ENCODE data around the gene MVB12A. TPM values are rescaled to one million over a fixed set of nuclear protein-coding genes. Genes with fewer than 3 reads are reported as not detected.

Gene MVB12A
- total and polyA plus RNA-seq, 9 of the 15 experiments (the other 6 are each of a cell fraction or from before 2014, with no cell fraction given): 1.2 to 46.2 (median 22.4) TPM

DNA sequence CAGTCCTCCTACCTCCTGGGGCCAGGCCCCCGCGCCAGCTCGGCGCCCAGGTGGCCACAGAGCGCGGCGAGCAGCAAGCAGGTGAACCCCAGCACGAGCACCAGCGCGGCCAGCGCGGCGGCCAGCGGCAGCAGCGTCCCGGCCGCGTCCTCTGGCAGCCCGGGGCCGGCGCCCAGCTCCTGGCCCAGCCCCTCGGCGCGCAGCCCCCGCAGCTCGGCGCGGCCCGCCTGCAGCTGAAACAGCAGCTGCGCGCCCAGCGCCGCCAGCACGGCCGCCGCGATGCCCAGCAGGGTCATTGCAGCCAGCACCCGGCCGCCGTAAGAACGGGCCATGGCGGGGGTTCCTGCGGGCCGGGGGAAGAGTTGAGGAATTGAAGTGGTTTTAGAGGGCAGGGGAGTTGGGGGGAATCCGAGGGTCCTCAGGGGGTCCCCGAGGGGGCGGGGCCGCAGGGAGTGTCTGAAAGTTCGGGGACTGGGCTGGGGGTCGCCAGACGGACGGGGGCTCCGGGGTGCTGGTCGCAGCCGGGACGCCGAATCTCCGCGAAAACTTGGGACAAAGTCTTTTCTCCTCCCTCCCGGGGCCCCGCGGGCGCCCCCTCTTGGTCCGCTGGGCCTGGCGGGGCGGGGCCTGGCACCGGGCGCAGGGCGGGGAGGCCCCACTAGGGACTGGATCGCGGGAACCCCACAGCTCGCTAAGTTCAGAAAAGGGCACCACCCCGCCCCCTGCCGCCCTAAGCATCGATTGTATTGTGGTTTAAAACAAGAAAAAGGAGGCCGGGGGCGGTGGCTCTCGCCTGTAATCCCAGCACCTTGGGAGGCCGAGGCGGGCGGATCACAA lies 28.5 kb downstream of the MVB12A start, which contains the start of gene TMEM221 (continued):
- TF ChIP-seq, protein P1, sequence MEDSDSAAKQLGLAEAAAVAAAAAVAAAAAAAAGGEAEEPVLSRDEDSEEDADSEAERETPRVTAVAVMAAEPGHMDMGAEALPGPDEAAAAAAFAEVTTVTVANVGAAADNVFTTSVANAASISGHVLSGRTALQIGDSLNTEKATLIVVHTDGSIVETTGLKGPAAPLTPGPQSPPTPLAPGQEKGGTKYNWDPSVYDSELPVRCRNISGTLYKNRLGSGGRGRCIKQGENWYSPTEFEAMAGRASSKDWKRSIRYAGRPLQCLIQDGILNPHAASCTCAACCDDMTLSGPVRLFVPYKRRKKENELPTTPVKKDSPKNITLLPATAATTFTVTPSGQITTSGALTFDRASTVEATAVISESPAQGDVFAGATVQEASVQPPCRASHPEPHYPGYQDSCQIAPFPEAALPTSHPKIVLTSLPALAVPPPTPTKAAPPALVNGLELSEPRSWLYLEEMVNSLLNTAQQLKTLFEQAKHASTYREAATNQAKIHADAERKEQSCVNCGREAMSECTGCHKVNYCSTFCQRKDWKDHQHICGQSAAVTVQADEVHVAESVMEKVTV (CRISPR knock-in tag; IDR thresholded peaks at IDR 0.05): peak; percentile 17; the same call in 1 of the 2 replicates
- TF ChIP-seq EGR1 (conservative IDR thresholded peaks at IDR 0.05) (peak; percentile 34; the same call in 1 of the 2 replicates), MEF2D (tag; conservative IDR thresholded peaks at IDR 0.05; ENCODE audit: low read depth) (no peak), CTBP1 (IDR thresholded peaks at IDR 0.05; ENCODE audit: borderline replicate concordance) (peak; percentile 27; the same call in 1 of the 2 replicates), SP1 (CRISPR knock-in tag; IDR thresholded peaks at IDR 0.05) (peak; percentile 53), CXXC5 (CRISPR knock-in tag; IDR thresholded peaks at IDR 0.05) (0 out of 2 replicates have a peak, but pooled peaks have one; percentile 25), MTA3 (IDR thresholded peaks at IDR 0.05; ENCODE audit: borderline replicate concordance) (0 out of 2 replicates have a peak, but pooled peaks have one; percentile 47), JUND (IDR thresholded peaks at IDR 0.05; ENCODE audit: borderline replicate concordance, low read depth, low read length) (peak; percentile 11; the same call in 1 of the 2 replicates), JUND (tag; IDR thresholded peaks at IDR 0.05; ENCODE audit: borderline replicate concordance, low read depth, low read length) (no peak), RBM34 (IDR thresholded peaks at IDR 0.05; ENCODE audit: borderline replicate concordance, insufficient read depth, low read length) (no peak), ZBTB7A (IDR thresholded peaks at IDR 0.05; ENCODE audit: borderline replicate concordance, control insufficient read depth, low read depth, low read length) (0 out of 2 replicates have a peak, but pooled peaks have one; percentile 64)
- TF ChIP-seq, protein P2, sequence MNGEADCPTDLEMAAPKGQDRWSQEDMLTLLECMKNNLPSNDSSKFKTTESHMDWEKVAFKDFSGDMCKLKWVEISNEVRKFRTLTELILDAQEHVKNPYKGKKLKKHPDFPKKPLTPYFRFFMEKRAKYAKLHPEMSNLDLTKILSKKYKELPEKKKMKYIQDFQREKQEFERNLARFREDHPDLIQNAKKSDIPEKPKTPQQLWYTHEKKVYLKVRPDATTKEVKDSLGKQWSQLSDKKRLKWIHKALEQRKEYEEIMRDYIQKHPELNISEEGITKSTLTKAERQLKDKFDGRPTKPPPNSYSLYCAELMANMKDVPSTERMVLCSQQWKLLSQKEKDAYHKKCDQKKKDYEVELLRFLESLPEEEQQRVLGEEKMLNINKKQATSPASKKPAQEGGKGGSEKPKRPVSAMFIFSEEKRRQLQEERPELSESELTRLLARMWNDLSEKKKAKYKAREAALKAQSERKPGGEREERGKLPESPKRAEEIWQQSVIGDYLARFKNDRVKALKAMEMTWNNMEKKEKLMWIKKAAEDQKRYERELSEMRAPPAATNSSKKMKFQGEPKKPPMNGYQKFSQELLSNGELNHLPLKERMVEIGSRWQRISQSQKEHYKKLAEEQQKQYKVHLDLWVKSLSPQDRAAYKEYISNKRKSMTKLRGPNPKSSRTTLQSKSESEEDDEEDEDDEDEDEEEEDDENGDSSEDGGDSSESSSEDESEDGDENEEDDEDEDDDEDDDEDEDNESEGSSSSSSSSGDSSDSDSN (IDR thresholded peaks at IDR 0.05; ENCODE audit: borderline replicate concordance in 1 of 2, low read depth in 2 of 2, low read length in 2 of 2): peak; percentile 56 to 72; a peak in 1 of 4 replicates
- TF ChIP-seq, protein P3, sequence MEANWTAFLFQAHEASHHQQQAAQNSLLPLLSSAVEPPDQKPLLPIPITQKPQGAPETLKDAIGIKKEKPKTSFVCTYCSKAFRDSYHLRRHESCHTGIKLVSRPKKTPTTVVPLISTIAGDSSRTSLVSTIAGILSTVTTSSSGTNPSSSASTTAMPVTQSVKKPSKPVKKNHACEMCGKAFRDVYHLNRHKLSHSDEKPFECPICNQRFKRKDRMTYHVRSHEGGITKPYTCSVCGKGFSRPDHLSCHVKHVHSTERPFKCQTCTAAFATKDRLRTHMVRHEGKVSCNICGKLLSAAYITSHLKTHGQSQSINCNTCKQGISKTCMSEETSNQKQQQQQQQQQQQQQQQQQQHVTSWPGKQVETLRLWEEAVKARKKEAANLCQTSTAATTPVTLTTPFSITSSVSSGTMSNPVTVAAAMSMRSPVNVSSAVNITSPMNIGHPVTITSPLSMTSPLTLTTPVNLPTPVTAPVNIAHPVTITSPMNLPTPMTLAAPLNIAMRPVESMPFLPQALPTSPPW (CRISPR knock-in tag; IDR thresholded peaks at IDR 0.05): peak; percentile 81
- TF ChIP-seq, protein P4, sequence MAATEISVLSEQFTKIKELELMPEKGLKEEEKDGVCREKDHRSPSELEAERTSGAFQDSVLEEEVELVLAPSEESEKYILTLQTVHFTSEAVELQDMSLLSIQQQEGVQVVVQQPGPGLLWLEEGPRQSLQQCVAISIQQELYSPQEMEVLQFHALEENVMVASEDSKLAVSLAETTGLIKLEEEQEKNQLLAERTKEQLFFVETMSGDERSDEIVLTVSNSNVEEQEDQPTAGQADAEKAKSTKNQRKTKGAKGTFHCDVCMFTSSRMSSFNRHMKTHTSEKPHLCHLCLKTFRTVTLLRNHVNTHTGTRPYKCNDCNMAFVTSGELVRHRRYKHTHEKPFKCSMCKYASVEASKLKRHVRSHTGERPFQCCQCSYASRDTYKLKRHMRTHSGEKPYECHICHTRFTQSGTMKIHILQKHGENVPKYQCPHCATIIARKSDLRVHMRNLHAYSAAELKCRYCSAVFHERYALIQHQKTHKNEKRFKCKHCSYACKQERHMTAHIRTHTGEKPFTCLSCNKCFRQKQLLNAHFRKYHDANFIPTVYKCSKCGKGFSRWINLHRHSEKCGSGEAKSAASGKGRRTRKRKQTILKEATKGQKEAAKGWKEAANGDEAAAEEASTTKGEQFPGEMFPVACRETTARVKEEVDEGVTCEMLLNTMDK (IDR thresholded peaks at IDR 0.05; ENCODE audit: borderline replicate concordance, insufficient read depth, low read depth, low read length, poor library complexity, severe bottlenecking): peak; percentile 29
- TF ChIP-seq, protein P5, sequence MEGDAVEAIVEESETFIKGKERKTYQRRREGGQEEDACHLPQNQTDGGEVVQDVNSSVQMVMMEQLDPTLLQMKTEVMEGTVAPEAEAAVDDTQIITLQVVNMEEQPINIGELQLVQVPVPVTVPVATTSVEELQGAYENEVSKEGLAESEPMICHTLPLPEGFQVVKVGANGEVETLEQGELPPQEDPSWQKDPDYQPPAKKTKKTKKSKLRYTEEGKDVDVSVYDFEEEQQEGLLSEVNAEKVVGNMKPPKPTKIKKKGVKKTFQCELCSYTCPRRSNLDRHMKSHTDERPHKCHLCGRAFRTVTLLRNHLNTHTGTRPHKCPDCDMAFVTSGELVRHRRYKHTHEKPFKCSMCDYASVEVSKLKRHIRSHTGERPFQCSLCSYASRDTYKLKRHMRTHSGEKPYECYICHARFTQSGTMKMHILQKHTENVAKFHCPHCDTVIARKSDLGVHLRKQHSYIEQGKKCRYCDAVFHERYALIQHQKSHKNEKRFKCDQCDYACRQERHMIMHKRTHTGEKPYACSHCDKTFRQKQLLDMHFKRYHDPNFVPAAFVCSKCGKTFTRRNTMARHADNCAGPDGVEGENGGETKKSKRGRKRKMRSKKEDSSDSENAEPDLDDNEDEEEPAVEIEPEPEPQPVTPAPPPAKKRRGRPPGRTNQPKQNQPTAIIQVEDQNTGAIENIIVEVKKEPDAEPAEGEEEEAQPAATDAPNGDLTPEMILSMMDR (IDR thresholded peaks at IDR 0.05 in 2 of 3, conservative IDR thresholded peaks at IDR 0.05 in 1 of 3; ENCODE audit: insufficient read depth in 2 of 3, low read depth in 1 of 3, low read length in 3 of 3): peak; percentile 53 to 80 (median 69)
